ENCODE data around the gene COPS6. TPM values are rescaled to one million over a fixed set of nuclear protein-coding genes. Genes with fewer than 3 reads are reported as not detected.
"Not testable (repeated sequence)": the region's sequence is repeated elsewhere in the genome, so short reads cannot be mapped to it uniquely, and the experiment has no call there.

COPS6 gene
- total RNA-seq, 4 donors from 2014 or later = 43.7 to 56.4 (median 50.6) TPM

GRCh38 chr7:100126239-100126930 is 37.6 kb downstream of the COPS6 start:
- DNase-seq (ENCODE audit: low spot score in 2 of 2) = no peak
- TF ChIP-seq EP300 (IDR thresholded peaks at IDR 0.05) = no peak
- no peak for TF ChIP-seq CTCF (IDR thresholded peaks at IDR 0.05)
- TF ChIP-seq POLR2A (IDR thresholded peaks at IDR 0.05) = no peak
- Histone ChIP-seq H3K9me3 (no peaks in the 10 kb centered on the region), H3K27me3 (no peaks in the 10 kb centered on the region), H3K4me1 (peaks cover 0 to 44% (median 19%) of the 10 kb centered on the region in 4 donors), H3K27ac (peak overlapping the region; percentile 80 to 99 (median 96)), H3K36me3 (peaks cover 0 to 34% (median 0%) of the 10 kb centered on the region in 3 donors), H3K4me3 (peak overlapping the region; percentile 81 to 98 (median 90))
- 13 to 24% methylated on average over 22 to 29 of the region's 29 CpGs for WGBS, 2 donors

GRCh38 chr7:100126931-100127865 is 38.4 kb downstream of the COPS6 start, which contains the start of gene MBLAC1:
TSS of gene MBLAC1 (plus strand) at chr7:100126967. CDS start at chr7:100127396, 429 bp downstream.
- DNase-seq (ENCODE audit: low spot score in 2 of 2) = peak; percentile 83 to 93
- Histone ChIP-seq H3K36me3 (peaks cover 0 to 32% (median 0%) of the 10 kb centered on the region in 3 donors), H3K27ac (peak within 1 kb of the TSS; percentile 80 to 99 (median 96)), H3K27me3 (no peaks in the 10 kb centered on the region), H3K9me3 (no peaks in the 10 kb centered on the region), H3K4me1 (peaks cover 0 to 47% (median 19%) of the 10 kb centered on the region in 4 donors), H3K4me3 (peak within 1 kb of the TSS; percentile 81 to 98 (median 90))
- WGBS, 2 donors = 0 to 1% methylated on average over 36 to 56 of the region's 85 CpGs
- TF ChIP-seq CTCF (IDR thresholded peaks at IDR 0.05) (no peak), EP300 (IDR thresholded peaks at IDR 0.05) (peak; percentile 39 to 93), POLR2A (IDR thresholded peaks at IDR 0.05) (no peak)

- Histone ChIP-seq H3K27me3 (no peaks in the 10 kb centered on the region), H3K36me3 (peaks cover 0 to 23% (median 0%) of the 10 kb centered on the region in 3 donors), H3K4me3 (peak overlapping the region; percentile 81 to 98 (median 90)), H3K4me1 (peaks cover 0 to 50% (median 19%) of the 10 kb centered on the region in 4 donors), H3K27ac (peak overlapping the region; percentile 80 to 99 (median 96)), H3K9me3 (no peaks in the 10 kb centered on the region)
- WGBS, 2 donors = 2 to 3% methylated on average over 21 of the region's 37 CpGs
- peak in 1 of 5 experiments; percentile 10 for TF ChIP-seq CTCF (IDR thresholded peaks at IDR 0.05)
- TF ChIP-seq EP300 (IDR thresholded peaks at IDR 0.05) = no peak
- no peak for DNase-seq (ENCODE audit: low spot score in 2 of 2)
Measured at GRCh38 chr7:100127866-100128636, 39.3 kb downstream of the COPS6 start.

- Histone ChIP-seq H3K27me3 (no peaks in the 10 kb centered on the region), H3K27ac (no peak overlapping the region), H3K4me1 (peaks cover 0 to 54% (median 19%) of the 10 kb centered on the region in 4 donors), H3K4me3 (no peak overlapping the region), H3K36me3 (peaks cover 0 to 18% (median 0%) of the 10 kb centered on the region in 3 donors), H3K9me3 (no peaks in the 10 kb centered on the region)
- no peak for DNase-seq (ENCODE audit: low spot score in 2 of 2)
- no peak for TF ChIP-seq POLR2A (IDR thresholded peaks at IDR 0.05)
- no peak for TF ChIP-seq CTCF (IDR thresholded peaks at IDR 0.05)
- no peak for TF ChIP-seq EP300 (IDR thresholded peaks at IDR 0.05)
- WGBS, 2 donors = 42 to 50% methylated on average over 1 of the region's 1 CpG
Measured at GRCh38 chr7:100128637-100128963, 39.8 kb downstream of the COPS6 start.

- H3K36me3 ChIP-seq; H3K4me3 ChIP-seq; H3K27ac ChIP-seq; DNase-seq (ENCODE audit: low spot score in 2 of 2); H3K27me3 ChIP-seq; H3K9me3 ChIP-seq: not testable (repeated sequence)
- peaks cover 0 to 50% (median 17%) of the 10 kb centered on the region in 4 donors for H3K4me1 ChIP-seq
- WGBS, 2 donors = 90 to 96% methylated on average over 1 of the region's 1 CpG
Measured at GRCh38 chr7:100130220-100130607, 41.4 kb downstream of the COPS6 start.
